HG03354 (cell line): ENCODE results near the gene NELL2.

ENCODE experiments used
- ATAC-seq: cut with Tn5 transposase; IDR thresholded peaks from one replicate; pipeline ENCODE4 v1.9.1; 2021; ENCODE audit warnings: mild to moderate bottlenecking; ENCODE audit not compliant: unreplicated experiment, poor library complexity, severe bottlenecking

Gene NELL2

GRCh38 chr12:44570036-44570583, 306.0 kb downstream of the NELL2 start:
- ATAC-seq: no peak

- no peak for ATAC-seq
These were observed 311.0 kb downstream of the NELL2 start for GRCh38 chr12:44565163-44565562.

GRCh38 chr12:44563486-44563885, 312.6 kb downstream of the NELL2 start:
- ATAC-seq: no peak

GRCh38 chr12:44558340-44559100, 317.6 kb downstream of the NELL2 start:
- ATAC-seq: no peak

GRCh38 chr12:44555454-44555853, 320.7 kb downstream of the NELL2 start:
- ATAC-seq: no peak

- ATAC-seq: no peak
These were observed 324.5 kb downstream of the NELL2 start for GRCh38 chr12:44551631-44552030.

- no peak for ATAC-seq
These were observed 325.7 kb downstream of the NELL2 start for GRCh38 chr12:44550377-44550776.

- ATAC-seq: no peak
These were observed 330.1 kb downstream of the NELL2 start for GRCh38 chr12:44546060-44546459.

- ATAC-seq: peak; percentile 67
These were observed 332.1 kb downstream of the NELL2 start for GRCh38 chr12:44544018-44544417.

GRCh38 chr12:44542716-44543115, 333.4 kb downstream of the NELL2 start:
- no peak for ATAC-seq

- ATAC-seq: no peak
These were observed 338.8 kb downstream of the NELL2 start for GRCh38 chr12:44537354-44537753.

GRCh38 chr12:44532940-44533339, 343.2 kb downstream of the NELL2 start:
- no peak for ATAC-seq

GRCh38 chr12:44531320-44531971, 344.7 kb downstream of the NELL2 start:
- no peak for ATAC-seq

- ATAC-seq: no peak
These were observed 349.4 kb downstream of the NELL2 start for GRCh38 chr12:44526655-44527182.

GRCh38 chr12:44525806-44526654, 350.1 kb downstream of the NELL2 start:
- ATAC-seq: no peak

GRCh38 chr12:44523828-44524227, 352.3 kb downstream of the NELL2 start:
- no peak for ATAC-seq

- ATAC-seq: no peak
These were observed 354.4 kb downstream of the NELL2 start for GRCh38 chr12:44521702-44522101.

GRCh38 chr12:44519931-44520330, 356.2 kb downstream of the NELL2 start:
- no peak for ATAC-seq

GRCh38 chr12:44511289-44511688, 364.8 kb downstream of the NELL2 start:
- no peak for ATAC-seq

GRCh38 chr12:44510510-44510909, 365.6 kb downstream of the NELL2 start:
- no peak for ATAC-seq
